BJ (cell line): Measurements from ENCODE around the gene PSMC4. TPM values are rescaled to one million over a fixed set of nuclear protein-coding genes. Genes with fewer than 3 reads are reported as not detected.

ENCODE experiments used
- CTCF ChIA-PET: fragments of 350-600 bp; formaldehyde crosslinking; extraction: SDS; loops from one replicate; lab custom pipeline; 2021; ENCODE audit warnings: antibody characterized with exemption, inconsistent platforms; lab: Yijun Ruan, JAX
- POLR2A ChIA-PET: fragments of 300-600 bp; sonication (Branson Sonifier 250); formaldehyde crosslinking; extraction: SDS; loops from one replicate; lab custom pipeline; 2021; ENCODE audit warnings: antibody characterized with exemption; lab: Charles Lee
- DNase-seq: peaks from one replicate; pipeline ENCODE4 v3.0.0-alpha.2; 2011; ENCODE audit warnings: low read depth
- H3K27me3 ChIP-seq: 2 replicates; pipeline ENCODE4 v1.6.0; 2011; ENCODE audit warnings: low read length; ENCODE audit not compliant: control insufficient read depth, insufficient read depth
- H3K36me3 ChIP-seq: 2 replicates; pipeline ENCODE4 v1.5.1; 2011; ENCODE audit warnings: low read length; ENCODE audit not compliant: control insufficient read depth, insufficient read depth
- H3K4me3 ChIP-seq: 2 replicates; pipeline ENCODE4 v1.5.1; 2011; ENCODE audit warnings: low read depth, mild to moderate bottlenecking, control low read depth, low read length
- polyA plus RNA-seq: library from polyadenylated mRNA; depleted of rRNA; stranded (reverse); fragments of >200 nt; gene quantifications from 2 replicates; pipeline ENCODE4 v1.2.3, GENCODE V29; 2011
- TF ChIP-seq, protein P1 (sequence below): IDR thresholded peaks from 2 replicates; pipeline ENCODE4 v1.5.1; 2011; ENCODE audit warnings: low read depth, mild to moderate bottlenecking, control low read depth, inconsistent platforms, low read length, moderate library complexity; ENCODE audit not compliant: insufficient read depth

PSMC4 gene
- polyA plus RNA-seq, 1 experiment, result 105 TPM

DNA sequence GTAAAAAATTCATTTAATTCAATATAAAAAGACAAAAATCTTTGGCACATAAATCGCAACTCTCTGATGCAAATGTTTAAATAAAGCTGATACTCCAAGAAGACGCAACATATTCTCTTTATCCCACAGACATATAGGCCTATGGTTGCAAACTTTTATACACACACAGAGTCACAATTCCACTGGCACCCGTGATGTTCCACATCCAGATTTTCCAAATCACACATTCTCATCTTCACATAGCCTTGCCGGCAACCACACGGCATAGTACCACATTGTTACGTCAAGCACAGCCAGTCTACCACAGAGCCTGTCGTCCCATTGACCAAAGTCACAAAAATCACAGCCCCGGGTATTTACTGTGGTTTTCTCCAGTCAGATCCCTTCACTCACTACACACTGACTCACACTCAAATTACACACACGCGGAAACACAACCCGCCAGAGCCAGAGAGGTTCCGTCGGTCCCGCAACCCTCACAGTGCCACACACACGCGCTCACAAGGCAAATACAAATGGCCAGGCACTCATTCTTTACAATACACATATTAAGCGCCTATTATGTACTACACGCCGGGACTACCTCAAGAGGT, 25.3 kb downstream of the PSMC4 start:
- H3K4me3 ChIP-seq, result peak overlapping the region; percentile 73
- ChIA-PET CTCF (interaction anchor here (0.8 to 1.3 kb wide), 2 partner anchors 13 to 26 kb away, joined by 3 to 4 read pairs; partner anchors contain the start of gene PSMC4), POLR2A (no interaction called here)
- TF ChIP-seq, protein P1, sequence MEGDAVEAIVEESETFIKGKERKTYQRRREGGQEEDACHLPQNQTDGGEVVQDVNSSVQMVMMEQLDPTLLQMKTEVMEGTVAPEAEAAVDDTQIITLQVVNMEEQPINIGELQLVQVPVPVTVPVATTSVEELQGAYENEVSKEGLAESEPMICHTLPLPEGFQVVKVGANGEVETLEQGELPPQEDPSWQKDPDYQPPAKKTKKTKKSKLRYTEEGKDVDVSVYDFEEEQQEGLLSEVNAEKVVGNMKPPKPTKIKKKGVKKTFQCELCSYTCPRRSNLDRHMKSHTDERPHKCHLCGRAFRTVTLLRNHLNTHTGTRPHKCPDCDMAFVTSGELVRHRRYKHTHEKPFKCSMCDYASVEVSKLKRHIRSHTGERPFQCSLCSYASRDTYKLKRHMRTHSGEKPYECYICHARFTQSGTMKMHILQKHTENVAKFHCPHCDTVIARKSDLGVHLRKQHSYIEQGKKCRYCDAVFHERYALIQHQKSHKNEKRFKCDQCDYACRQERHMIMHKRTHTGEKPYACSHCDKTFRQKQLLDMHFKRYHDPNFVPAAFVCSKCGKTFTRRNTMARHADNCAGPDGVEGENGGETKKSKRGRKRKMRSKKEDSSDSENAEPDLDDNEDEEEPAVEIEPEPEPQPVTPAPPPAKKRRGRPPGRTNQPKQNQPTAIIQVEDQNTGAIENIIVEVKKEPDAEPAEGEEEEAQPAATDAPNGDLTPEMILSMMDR, result no peak
- peak; percentile 14 for DNase-seq
- H3K36me3 ChIP-seq, result no peaks in the 10 kb centered on the region
- no peaks in the 10 kb centered on the region for H3K27me3 ChIP-seq

DNA sequence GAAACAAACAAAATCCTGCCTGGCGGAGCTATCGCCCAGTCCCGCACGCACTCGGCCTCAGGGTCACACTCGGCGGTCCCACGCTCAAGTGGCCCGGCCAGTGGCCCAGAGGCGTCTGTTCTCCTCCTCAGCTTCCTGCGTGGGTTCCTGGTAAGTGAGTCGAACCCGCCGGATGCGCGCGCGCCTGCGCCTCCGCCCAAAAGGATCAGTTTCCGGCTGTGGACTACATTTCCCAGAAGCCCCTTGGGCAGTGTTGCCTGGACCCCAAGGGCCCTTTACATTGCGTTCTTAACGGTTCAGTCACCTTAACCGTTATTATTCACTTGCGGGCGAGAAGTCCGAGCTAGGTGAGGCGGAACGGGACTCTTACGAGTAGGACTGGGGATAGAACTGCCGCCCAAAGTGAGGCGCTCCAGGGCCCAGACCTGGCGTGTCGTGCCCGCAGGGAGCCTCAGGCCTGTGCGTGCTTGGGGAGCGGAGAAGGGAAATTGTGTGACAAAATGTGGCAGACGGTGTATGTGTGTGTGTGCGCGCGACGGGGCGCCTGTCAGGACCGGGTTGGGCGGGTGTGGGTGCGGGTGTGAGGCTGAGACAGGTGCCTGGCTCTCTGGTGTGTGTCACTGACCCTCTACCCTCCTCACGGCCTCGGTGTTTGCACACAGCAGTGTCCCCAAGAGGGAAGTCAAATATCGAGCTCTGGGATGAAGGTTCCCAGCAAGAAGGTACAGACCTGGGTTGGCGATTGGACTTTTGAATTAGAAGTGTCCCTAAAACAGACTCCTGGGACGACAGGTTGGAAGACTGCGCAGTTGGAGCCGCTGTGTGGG, 26.1 kb downstream of the PSMC4 start, which contains the start of gene ZNF546:
Gene ZNF546, plus strand, starts transcription at position 250 of the 827 bp plus-strand sequence. CDS start 1,267 bp downstream, outside the sequence.
- ChIA-PET POLR2A (no interaction called here), CTCF (interaction anchor here (0.8 kb wide), 1 partner anchor 13 kb away, joined by 3 read pairs; no protein-coding TSS in a partner anchor)
- Histone ChIP-seq H3K4me3 (peak within 1 kb of the TSS; percentile 73), H3K36me3 (no peaks in the 10 kb centered on the region), H3K27me3 (no peaks in the 10 kb centered on the region)
- TF ChIP-seq, protein P1, result no peak
- DNase-seq, result peak; percentile 66

DNA sequence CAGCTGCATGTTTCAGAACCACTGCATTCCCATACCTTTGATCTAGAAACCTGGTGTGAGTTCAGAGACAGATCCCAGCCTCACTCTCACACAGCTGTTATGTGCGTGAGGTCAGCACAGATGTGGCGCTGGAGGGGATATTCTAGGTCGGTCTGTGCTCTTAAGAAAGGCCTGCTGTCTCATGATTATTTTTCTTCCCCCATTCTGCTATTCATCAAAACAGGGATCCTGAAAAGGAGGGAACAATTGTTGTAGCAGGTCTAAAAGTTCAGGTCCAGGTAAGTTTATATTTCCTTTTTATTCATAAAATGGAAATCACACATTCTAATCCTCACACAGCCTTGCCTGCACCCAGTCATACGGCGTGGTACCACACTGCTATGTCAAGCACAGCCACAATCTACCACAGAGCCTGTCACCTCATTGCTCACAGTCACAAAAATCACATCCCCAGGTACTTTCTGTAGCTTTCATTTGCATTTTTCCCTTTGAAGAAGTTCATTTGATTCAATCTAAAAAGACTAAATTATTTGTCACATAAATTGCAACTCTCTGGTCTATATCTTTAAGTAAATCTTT, 26.8 kb downstream of the PSMC4 start:
- Histone ChIP-seq H3K4me3 (peak overlapping the region; percentile 73), H3K27me3 (no peaks in the 10 kb centered on the region), H3K36me3 (no peaks in the 10 kb centered on the region)
- TF ChIP-seq, protein P1, result no peak
- no peak for DNase-seq
- CTCF ChIA-PET, result no interaction called here
- POLR2A ChIA-PET, result no interaction called here

DNA sequence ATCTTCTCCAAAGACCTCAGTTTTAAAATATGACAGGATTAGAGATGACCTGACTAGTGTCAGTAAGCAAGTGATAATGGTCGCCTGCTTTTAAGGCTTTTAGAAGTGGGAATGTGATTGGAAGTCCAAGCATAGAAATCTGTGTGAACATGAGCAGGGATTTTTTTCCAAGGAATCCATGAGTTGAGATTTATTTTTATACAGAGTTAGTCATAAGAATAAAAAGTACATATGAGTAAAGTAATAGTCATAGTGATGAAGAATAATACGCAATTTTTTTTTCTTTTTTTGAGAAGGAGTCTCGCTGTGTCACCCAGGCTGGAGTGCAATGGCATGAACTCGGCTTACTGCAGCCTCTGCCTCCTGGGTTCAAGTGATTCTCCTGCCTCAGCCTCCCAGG, 27.5 kb downstream of the PSMC4 start:
- Histone ChIP-seq H3K4me3 (no peak overlapping the region), H3K27me3 (no peaks in the 10 kb centered on the region), H3K36me3 (no peaks in the 10 kb centered on the region)
- POLR2A ChIA-PET, result no interaction called here
- CTCF ChIA-PET, result no interaction called here
- no peak for DNase-seq
- TF ChIP-seq, protein P1, result no peak
